Neural cell (in vitro differentiated cells): ENCODE results near the gene GABRB1. TPM values are rescaled to one million over a fixed set of nuclear protein-coding genes. Genes with fewer than 3 reads are reported as not detected.

Experiments used
- H2AFZ ChIP-seq: fragments of 200-600, 300-800 bp; sonication (generic), shearing (Covaris generic); 2 replicates; pipeline ENCODE4 v1.6.0; 2014; ENCODE audit warnings: low read depth, mild to moderate bottlenecking, antibody characterized with exemption, low read length, moderate library complexity
- H3F3A ChIP-seq: fragments of 200-600 bp; shearing (Covaris generic); 2 replicates; pipeline ENCODE4 v1.6.1; 2016; ENCODE audit warnings: mild to moderate bottlenecking, moderate library complexity, mixed read lengths, antibody characterized with exemption, low read length; ENCODE audit not compliant: insufficient read depth, poor library complexity, severe bottlenecking
- H3K27ac ChIP-seq: fragments of 200-600, 300-800 bp; sonication (generic), shearing (Covaris generic); 2 replicates; pipeline ENCODE4 v1.5.1; 2014; ENCODE audit warnings: mild to moderate bottlenecking, low read length, moderate library complexity
- H3K27me3 ChIP-seq: fragments of 300-800, 200-600 bp; sonication (generic), shearing (Covaris generic); 2 replicates; pipeline ENCODE4 v1.6.0; 2014; ENCODE audit warnings: mild to moderate bottlenecking, low read depth, low read length, moderate library complexity; ENCODE audit not compliant: insufficient read depth
- H3K36me3 ChIP-seq: fragments of 300-800, 200-600 bp; sonication (generic), shearing (Covaris generic); 2 replicates; pipeline ENCODE4 v1.5.1; 2014; ENCODE audit warnings: mild to moderate bottlenecking, antibody characterized with exemption, low read length, moderate library complexity; ENCODE audit not compliant: insufficient read depth
- H3K4me2 ChIP-seq: fragments of 300-800, 200-600 bp; sonication (generic), shearing (Covaris generic); 2 replicates; pipeline ENCODE4 v1.6.0; 2014; ENCODE audit warnings: mild to moderate bottlenecking, low read length
- H3K4me3 ChIP-seq: fragments of 300-800, 200-600 bp; sonication (generic), shearing (Covaris generic); 2 replicates; pipeline ENCODE4 v1.5.1; 2014; ENCODE audit warnings: mild to moderate bottlenecking, low read length, moderate library complexity
- H3K79me2 ChIP-seq: fragments of 200-600 bp; shearing (Covaris generic); replicated peaks from 2 replicates; pipeline ENCODE4 v1.6.0; 2014; ENCODE audit warnings: mild to moderate bottlenecking, low read length, moderate library complexity; ENCODE audit not compliant: insufficient read depth
- H3K9ac ChIP-seq: fragments of 300-800, 200-600 bp; sonication (generic), shearing (Covaris generic); 2 replicates; pipeline ENCODE4 v1.6.1; 2016; ENCODE audit warnings: mild to moderate bottlenecking, low read length, mixed read lengths
- H3K9me2 ChIP-seq: fragments of 200-600 bp; shearing (Covaris generic); 2 replicates; pipeline ENCODE4 v1.6.1; 2016; ENCODE audit warnings: mild to moderate bottlenecking, low read length, mixed read lengths; ENCODE audit not compliant: insufficient read depth
- H3K9me3 ChIP-seq: fragments of 200-600, 300-800 bp; sonication (generic), shearing (Covaris generic); 2 replicates; pipeline ENCODE4 v1.6.1; 2016; ENCODE audit warnings: mild to moderate bottlenecking, mixed run types, low read length, moderate library complexity, mixed read lengths
- H4K20me1 ChIP-seq: fragments of 200-600 bp; shearing (Covaris generic); 2 replicates; pipeline ENCODE4 v1.6.1; 2016; ENCODE audit warnings: mild to moderate bottlenecking, mixed run types; ENCODE audit not compliant: insufficient read depth
- EP300 ChIP-seq: fragments of 450-650 bp; conservative IDR thresholded peaks from 2 replicates; pipeline ENCODE4 v1.6.1; 2014; ENCODE audit warnings: antibody characterized with exemption, mild to moderate bottlenecking, moderate library complexity; ENCODE audit not compliant: poor library complexity, severe bottlenecking
- EZH2 ChIP-seq: fragments of 200-600, 300-800 bp; shearing (Covaris generic), sonication (generic); IDR thresholded peaks from 2 replicates; pipeline ENCODE4 v1.6.1; 2014; ENCODE audit warnings: antibody characterized with exemption, low read length, borderline replicate concordance, mild to moderate bottlenecking; ENCODE audit not compliant: insufficient read depth, poor library complexity, severe bottlenecking
- MXI1 ChIP-seq: fragments of 450-650 bp; conservative IDR thresholded peaks from 2 replicates; pipeline ENCODE4 v1.6.1; 2014; ENCODE audit warnings: antibody characterized with exemption, mild to moderate bottlenecking; ENCODE audit not compliant: poor library complexity, severe bottlenecking
- POLR2AphosphoS5 ChIP-seq: IDR thresholded peaks from 2 replicates; pipeline ENCODE4 v1.6.1; 2012
- RAD21 ChIP-seq: fragments of 450-650 bp; conservative IDR thresholded peaks from 2 replicates; pipeline ENCODE4 v1.6.1; 2014; ENCODE audit warnings: antibody characterized with exemption, mild to moderate bottlenecking, moderate library complexity
- SMC3 ChIP-seq: fragments of 450-650 bp; conservative IDR thresholded peaks from 2 replicates; pipeline ENCODE4 v1.6.1; 2014; ENCODE audit warnings: antibody characterized with exemption, mild to moderate bottlenecking, moderate library complexity; ENCODE audit not compliant: poor library complexity
- TAF1 ChIP-seq: IDR thresholded peaks from 2 replicates; pipeline ENCODE4 v1.6.1; 2012; ENCODE audit warnings: low read depth
- polyA plus RNA-seq: library from polyadenylated mRNA; depleted of rRNA; stranded (reverse); fragments of >200 nt; gene quantifications from 2 replicates; pipeline ENCODE4 v1.2.3, GENCODE V29; 2014
- TF ChIP-seq, protein P1 (sequence below): fragments of 450-650 bp; IDR thresholded peaks from 2 replicates; pipeline ENCODE4 v1.5.1; 2014; ENCODE audit warnings: antibody characterized with exemption, mild to moderate bottlenecking, moderate library complexity; ENCODE audit not compliant: poor library complexity, severe bottlenecking
- TF ChIP-seq, protein P2 (sequence below): IDR thresholded peaks from 2 replicates; pipeline ENCODE4 v1.6.1; 2012; ENCODE audit warnings: borderline replicate concordance

Gene GABRB1
- polyA plus RNA-seq, 1 donor from 2014 or later: 1.0 TPM

DNA sequence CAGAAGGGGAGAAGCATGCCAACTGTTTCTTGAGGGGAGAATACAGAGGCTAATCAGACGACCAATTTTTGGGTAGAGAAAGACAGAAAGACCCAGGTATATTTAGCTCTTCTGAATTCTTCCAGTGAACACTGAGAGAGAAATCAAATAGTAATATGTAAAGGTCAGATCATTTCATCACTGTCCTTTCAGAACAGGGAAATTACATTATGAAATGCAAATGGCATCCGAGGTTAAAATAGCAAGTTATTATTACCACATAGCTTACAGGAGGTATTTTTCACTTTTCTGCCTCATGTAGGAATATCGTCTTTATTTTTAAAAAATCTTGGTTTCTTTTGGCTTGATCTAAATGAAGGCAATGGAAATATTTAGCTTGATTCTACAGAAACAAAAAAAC is 18.0 kb downstream of the GABRB1 start:
- Histone ChIP-seq H3K9me2 (no peaks in the 10 kb centered on the region), H3F3A (no peaks in the 10 kb centered on the region), H3K79me2 (no peaks in the 10 kb centered on the region), H3K4me3 (no peak overlapping the region), H4K20me1 (no peaks in the 10 kb centered on the region), H3K36me3 (no peaks in the 10 kb centered on the region), H3K9me3 (no peaks in the 10 kb centered on the region), H3K27ac (no peak overlapping the region), H3K9ac (no peak overlapping the region), H3K27me3 (no peaks in the 10 kb centered on the region), H3K4me2 (no peak overlapping the region), H2AFZ (no peak overlapping the region)
- no peak for TF ChIP-seq EP300
- no peak for TF ChIP-seq POLR2AphosphoS5
- TF ChIP-seq, protein P1, sequence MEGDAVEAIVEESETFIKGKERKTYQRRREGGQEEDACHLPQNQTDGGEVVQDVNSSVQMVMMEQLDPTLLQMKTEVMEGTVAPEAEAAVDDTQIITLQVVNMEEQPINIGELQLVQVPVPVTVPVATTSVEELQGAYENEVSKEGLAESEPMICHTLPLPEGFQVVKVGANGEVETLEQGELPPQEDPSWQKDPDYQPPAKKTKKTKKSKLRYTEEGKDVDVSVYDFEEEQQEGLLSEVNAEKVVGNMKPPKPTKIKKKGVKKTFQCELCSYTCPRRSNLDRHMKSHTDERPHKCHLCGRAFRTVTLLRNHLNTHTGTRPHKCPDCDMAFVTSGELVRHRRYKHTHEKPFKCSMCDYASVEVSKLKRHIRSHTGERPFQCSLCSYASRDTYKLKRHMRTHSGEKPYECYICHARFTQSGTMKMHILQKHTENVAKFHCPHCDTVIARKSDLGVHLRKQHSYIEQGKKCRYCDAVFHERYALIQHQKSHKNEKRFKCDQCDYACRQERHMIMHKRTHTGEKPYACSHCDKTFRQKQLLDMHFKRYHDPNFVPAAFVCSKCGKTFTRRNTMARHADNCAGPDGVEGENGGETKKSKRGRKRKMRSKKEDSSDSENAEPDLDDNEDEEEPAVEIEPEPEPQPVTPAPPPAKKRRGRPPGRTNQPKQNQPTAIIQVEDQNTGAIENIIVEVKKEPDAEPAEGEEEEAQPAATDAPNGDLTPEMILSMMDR: no peak
- TF ChIP-seq EZH2: no peak
- TF ChIP-seq RAD21: no peak
- no peak for TF ChIP-seq SMC3
- TF ChIP-seq, protein P2, sequence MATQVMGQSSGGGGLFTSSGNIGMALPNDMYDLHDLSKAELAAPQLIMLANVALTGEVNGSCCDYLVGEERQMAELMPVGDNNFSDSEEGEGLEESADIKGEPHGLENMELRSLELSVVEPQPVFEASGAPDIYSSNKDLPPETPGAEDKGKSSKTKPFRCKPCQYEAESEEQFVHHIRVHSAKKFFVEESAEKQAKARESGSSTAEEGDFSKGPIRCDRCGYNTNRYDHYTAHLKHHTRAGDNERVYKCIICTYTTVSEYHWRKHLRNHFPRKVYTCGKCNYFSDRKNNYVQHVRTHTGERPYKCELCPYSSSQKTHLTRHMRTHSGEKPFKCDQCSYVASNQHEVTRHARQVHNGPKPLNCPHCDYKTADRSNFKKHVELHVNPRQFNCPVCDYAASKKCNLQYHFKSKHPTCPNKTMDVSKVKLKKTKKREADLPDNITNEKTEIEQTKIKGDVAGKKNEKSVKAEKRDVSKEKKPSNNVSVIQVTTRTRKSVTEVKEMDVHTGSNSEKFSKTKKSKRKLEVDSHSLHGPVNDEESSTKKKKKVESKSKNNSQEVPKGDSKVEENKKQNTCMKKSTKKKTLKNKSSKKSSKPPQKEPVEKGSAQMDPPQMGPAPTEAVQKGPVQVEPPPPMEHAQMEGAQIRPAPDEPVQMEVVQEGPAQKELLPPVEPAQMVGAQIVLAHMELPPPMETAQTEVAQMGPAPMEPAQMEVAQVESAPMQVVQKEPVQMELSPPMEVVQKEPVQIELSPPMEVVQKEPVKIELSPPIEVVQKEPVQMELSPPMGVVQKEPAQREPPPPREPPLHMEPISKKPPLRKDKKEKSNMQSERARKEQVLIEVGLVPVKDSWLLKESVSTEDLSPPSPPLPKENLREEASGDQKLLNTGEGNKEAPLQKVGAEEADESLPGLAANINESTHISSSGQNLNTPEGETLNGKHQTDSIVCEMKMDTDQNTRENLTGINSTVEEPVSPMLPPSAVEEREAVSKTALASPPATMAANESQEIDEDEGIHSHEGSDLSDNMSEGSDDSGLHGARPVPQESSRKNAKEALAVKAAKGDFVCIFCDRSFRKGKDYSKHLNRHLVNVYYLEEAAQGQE: no peak
- TF ChIP-seq TAF1: no peak
- TF ChIP-seq MXI1: no peak

DNA sequence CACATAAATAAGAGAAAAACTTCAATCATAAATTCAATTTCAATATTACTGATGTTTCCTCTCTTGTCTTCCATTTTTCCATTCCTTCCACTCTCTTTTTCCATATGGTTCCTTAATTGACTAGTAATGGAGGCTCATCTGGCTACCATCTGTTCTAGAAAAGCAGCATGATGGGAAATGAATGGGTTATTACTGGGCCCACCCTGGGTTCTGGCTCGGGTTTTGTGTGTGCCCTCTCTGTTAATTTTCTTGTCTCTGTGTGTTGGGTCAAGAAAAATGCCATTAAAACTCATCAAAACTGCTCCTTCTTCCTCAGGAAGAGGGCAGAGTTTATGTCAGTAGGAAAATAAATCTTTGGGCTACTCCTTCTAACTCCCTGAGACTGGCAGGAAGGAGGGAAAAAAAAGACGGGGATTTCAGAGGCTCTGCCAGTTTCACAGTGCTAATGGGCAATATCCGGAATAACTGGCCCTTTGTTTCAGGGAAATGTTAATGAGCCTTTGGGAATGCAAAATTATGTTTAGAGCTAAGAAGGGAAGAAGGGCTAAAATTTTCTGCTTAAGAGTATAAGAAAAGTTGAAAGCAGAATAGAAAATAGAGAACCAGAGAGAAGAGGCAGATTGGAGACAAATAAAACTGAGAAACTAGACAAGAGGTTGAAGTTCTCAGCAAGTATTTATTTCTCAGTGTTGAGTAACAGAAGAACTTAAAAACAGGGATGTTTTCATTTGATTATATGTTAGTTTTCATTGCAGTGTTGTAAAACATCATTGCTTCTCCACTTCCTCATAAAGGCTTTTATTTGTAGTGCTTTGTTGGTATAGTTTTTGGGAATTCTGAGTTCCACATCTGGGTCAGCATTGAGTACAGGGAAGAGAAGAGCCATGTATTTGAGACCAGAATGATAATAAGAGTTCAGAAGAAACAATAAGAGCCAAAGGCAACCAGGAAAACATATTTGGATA is 19.7 kb downstream of the GABRB1 start:
- Histone ChIP-seq H3K9me2 (no peaks in the 10 kb centered on the region), H3F3A (no peaks in the 10 kb centered on the region), H2AFZ (no peak overlapping the region), H3K9ac (no peak overlapping the region), H3K36me3 (no peaks in the 10 kb centered on the region), H3K4me2 (no peak overlapping the region), H4K20me1 (no peaks in the 10 kb centered on the region), H3K27ac (no peak overlapping the region), H3K27me3 (no peaks in the 10 kb centered on the region), H3K79me2 (no peaks in the 10 kb centered on the region), H3K4me3 (no peak overlapping the region), H3K9me3 (no peaks in the 10 kb centered on the region)
- TF ChIP-seq, protein P1: no peak
- TF ChIP-seq SMC3: no peak
- no peak for TF ChIP-seq EZH2
- no peak for TF ChIP-seq RAD21
- no peak for TF ChIP-seq POLR2AphosphoS5
- TF ChIP-seq EP300: no peak
- no peak for TF ChIP-seq TAF1
